Activated CD4-positive, alpha-beta T cell treated with anti-CD3 and anti-CD28 coated beads for 24 hours (primary cell): ENCODE data around the gene SLC25A29.

Experiments used
- DNase-seq, 2 donors: peaks; one replicate each; pipeline ENCODE4 v3.0.0-alpha.2; 2020; ENCODE audit warnings: low read depth in 2 of 2

SLC25A29 gene

DNA sequence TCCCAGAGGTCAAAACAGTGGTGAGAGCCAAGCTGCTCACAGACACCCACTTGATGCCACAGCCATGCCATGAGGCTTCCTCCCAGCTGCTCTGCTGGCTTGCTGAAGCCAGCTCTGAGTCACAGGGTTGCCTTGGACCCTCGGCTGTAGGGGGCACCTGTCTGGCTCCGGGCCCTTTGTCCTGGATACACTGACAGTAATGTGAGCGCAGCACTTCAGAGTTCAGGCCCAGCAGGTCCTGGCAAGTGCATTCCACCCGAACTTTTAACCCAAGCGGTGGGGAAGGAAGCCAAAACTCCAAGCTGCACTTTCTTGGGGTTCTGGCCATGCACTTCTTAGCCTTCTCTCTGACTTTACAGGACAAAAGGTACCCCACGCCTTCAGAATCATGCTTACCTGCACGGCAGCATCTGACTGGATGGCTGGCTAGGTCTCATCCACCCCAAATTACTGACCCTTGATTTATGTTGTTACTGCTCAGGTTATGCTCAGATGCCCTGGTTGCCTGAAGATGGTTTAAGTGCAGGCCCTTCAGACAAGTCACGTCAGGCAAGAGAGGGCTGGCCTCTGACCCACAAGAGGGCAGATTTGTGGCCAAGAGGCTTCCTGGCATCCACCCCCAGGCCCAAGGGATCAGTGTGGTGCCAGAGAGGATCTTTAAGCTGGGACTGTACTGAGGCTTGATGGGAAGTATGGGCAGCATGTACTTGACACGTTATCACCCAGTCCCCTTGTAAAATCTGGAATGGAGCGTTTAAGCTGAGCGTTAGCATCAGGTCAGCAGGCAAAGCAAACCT lies 24.8 kb downstream of the SLC25A29 start:
- no peak for DNase-seq

DNA sequence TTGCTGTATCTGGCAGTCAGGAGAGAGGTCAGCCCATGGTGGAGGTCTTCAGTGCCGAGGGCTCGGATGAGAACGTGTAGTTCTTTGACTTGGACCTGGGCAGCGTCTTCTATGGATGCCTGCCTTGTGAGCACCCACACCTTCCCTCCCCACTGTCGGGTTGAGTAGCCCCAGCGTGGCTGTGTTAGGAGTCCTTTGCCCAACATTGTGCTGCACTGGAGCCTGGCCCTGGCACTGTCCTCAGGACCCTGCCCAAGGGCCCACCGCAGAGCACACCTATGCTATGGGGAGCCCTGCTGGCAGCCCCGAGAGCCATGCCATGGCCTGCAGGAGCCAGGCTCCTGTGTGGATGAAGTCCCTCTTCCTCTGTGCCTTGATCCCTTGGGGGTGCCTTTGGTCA lies 26.7 kb downstream of the SLC25A29 start:
- DNase-seq: no peak

GRCh38 chr14:100279133-100279532 lies 27.1 kb downstream of the SLC25A29 start:
- DNase-seq: no peak

GRCh38 chr14:100278702-100279101 lies 27.5 kb downstream of the SLC25A29 start:
- no peak for DNase-seq

DNA sequence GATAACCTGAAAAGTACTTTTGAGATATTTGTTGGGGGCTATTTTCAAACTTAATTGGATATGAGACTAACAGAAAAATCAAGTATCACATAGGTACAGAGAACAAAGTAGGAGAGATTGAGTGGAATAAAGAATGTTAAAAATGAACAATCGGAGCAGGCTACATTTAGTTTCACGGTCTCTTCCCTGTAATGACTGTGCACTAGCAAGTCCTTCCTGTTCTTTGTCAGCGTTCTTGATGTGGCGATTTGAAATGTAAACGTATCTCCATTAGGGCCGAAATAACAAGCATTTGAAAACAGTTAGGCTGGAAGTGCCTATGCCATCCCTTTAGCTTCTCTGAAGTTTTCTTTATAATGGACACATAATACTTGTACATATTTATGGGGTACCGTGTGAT lies 31.0 kb downstream of the SLC25A29 start:
- DNase-seq: no peak

DNA sequence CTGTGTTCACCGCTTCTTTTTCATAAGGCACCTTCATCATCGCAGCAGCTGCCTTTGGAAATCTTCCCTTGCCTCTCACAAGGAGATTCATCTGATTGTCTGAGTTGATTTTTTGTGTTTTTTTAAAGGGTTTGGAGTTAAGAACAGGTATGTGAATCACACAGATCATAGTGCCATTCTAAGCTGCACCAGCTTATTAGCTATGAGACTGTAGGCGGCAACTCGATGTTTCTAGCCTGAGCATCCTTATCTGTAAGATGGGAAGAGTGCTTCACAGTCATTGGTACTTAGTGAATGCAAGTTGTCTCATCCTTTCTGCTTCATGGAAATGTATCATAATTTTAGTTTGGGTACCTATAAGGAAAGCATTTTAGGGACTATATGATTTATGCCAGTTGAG lies 32.0 kb downstream of the SLC25A29 start:
- DNase-seq: no peak

- no peak for DNase-seq
These were observed 34.9 kb downstream of the SLC25A29 start for GRCh38 chr14:100271247-100271939.

DNA sequence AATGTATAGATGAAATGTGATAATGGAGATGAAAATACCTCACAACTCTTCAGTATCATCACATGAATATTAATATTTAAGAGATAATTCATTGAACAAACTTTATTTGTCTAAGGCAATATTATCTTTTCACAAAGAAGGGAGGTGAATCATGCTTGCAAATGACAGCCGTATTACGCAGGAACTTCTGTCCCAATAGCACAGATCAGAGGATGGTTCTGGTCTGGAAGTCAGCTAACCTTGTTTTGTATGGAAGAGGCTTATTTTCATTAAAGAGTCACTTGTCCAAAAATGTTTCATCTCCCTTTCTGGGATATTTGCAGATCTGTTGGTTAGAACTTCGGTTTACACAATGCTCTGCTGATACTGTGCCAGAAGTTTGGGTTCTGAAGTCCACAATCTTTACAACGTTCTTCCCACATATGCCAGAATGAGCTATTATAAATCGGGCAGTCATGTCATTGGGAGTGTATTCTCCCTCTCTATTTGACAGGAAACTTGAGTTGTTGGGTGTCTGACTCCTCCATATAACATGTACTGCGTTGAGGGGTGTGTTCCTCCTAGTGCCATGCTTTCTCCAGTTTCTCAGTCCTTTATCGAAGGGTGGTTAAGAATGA lies 37.5 kb downstream of the SLC25A29 start:
- DNase-seq: no peak

DNA sequence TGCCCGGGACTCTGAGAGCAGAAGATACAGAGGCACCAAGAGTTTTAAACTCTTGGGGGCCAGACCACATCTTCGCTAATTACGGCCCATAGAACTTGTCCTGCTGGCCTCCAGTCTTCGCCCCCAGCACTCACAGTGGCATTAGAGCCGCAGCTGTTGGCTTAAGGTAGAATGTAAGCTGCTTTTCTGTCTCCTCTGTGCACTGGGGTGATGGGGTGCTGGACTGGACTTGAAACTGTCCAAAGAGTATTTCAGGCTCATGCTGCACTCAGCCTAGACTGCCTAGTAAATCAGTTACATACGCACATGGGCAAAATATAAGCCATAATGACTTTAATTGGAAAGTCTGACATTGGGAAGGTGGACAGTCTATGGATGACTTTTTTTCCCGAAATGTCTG lies 38.3 kb downstream of the SLC25A29 start:
- no peak for DNase-seq

DNA sequence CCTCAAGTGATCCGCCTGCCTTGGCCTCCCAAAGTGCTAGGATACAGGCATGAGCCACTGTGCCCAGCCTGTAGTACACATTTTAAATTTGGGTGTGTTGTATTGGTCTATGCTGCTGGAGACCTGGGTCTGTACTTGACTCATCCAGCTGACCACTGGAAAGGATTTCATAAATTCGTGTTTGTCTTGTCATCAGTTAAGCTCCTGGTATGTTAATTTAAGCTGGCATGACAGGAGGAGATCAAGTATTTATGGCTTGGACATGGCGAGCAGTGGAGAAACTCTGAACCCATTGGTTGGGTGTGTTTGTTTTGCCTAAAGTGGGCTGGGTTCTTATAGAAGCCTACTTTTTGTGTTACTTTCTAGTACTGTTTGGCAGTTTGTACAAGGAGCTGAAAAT lies 43.1 kb downstream of the SLC25A29 start:
- no peak for DNase-seq

GRCh38 chr14:100262545-100262944 lies 43.7 kb downstream of the SLC25A29 start:
- no peak for DNase-seq

DNA sequence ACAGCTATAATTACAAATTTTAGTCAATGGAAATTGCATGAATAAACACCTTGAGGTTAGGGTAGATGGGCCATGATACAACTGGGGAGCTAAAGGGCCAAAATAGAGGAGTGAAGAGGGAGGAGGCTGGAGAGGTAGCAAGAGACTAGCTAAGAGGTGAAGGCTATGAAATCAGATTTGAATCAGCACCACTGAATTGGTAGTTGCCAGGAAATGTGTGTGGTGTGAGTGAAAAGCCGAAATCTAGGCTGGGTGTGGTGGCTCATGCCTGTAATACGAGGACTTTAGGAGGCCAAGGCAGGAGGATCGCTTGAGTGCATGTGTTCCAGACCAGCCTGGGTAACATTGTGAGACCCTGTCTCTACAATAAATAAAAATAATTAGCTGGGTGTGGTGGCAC lies 44.6 kb downstream of the SLC25A29 start:
- DNase-seq: no peak

DNA sequence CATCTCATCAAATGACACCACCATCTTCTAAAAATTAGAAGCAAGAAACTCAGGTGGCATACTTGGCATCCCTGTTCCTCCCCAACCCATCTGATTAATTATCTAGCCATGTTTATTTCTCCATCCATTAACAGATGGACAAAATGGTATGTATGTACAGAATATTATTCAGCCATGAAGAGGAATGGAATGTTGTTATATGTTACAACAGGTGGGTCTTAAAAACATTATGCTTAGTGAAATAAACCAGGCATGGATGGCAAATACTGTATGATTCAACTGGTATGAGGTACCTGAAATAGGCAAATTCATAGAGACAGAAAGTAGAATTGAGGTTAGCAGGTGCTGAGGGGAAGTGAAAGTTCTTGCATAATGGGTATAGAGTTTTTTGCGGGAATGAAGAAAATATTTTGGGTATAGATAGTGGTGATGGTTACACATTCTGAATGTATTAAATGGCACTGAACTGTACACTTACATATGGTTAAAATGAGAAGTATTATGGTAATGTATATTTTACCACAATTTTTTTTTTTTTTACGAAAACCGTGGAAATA lies 49.8 kb downstream of the SLC25A29 start:
- DNase-seq: no peak

DNA sequence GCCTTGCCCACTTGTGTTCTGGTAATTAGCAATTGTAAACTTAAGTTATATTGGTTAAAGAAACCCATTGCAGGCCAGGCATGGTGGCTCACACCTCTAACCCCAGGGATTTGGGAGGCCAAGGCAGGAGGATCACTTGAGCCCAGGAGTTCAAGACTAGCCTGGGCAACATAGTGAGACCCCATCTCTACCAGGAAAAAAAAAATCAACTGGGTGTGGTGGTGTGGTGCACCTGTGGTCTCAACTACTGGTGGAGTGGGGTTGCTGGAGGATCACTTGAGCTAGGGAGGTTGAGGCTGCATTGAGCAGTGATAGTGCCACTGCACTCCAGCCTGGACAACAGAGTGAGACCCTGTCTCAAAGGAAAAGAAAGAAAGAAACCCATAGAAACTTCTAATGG lies 53.6 kb downstream of the SLC25A29 start:
- no peak for DNase-seq

DNA sequence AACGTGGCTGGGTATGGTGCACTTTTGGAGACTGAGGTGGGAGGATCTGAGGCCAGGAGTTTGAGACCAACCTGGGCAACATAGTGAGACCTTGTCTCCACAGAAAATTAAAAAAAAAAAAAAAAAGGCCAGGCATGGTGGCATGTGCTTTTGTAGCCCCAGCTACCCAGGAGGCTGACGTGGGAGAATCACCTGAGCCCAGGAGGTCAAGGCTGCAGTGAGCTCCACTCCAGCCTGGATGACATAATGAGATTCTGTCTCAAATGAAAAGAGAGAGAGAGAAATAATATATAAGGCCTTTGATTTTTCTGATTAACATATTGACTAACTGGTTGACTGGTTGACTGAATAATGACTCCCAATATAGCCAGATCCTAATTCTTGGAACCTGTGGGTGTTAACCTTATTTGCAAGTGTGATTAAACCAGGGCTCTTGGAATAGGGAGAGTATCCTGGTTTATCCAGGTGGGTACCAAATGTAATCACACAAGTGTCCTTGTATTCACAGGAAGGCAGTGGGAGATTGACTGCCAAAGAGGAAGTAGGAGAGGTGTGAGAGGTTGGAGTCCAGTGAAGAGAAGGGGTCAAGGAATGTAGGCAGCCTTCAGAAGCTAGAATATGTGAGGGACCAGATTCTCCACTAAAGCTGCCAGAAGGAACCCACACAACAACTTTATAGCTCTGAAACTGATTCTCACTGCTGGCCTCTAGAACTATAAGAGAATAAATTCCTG lies 55.3 kb downstream of the SLC25A29 start:
- no peak for DNase-seq

- no peak for DNase-seq
These were observed 59.3 kb downstream of the SLC25A29 start for GRCh38 chr14:100246809-100247428.

GRCh38 chr14:100243020-100243419 lies 63.2 kb downstream of the SLC25A29 start:
- DNase-seq: no peak

DNA sequence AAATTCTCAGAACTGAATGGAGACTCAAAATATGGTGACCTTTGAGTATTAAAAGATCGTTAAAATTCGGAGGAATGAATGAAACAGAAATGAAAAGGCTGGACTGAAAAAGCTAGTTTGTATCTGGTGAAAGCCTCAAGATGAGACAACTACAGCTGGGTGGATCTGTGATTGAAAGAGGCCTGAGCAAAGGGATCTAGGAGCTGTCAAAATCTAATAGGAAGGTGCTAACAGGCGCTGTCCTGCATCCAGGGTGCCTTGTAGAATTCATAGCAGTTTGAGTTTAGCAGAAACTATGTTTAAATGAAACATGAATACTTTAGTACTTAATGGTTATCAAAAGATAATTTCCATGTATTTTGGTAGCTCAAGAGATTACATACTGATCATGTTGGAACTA lies 65.0 kb downstream of the SLC25A29 start:
- no peak for DNase-seq
